Endodermal cell (in vitro differentiated cells): ENCODE data around the gene MPPE1. TPM values are rescaled to one million over a fixed set of nuclear protein-coding genes. Genes with fewer than 3 reads are reported as not detected.
A peak's percentile ranks its signal among the peaks of the same experiment; 100 is the strongest.

Experiments
- DNase-seq: peaks from one replicate; pipeline ENCODE4 v3.0.0-alpha.2; 2017
- H3K27ac ChIP-seq: 2 replicates; pipeline ENCODE4 v1.5.1; 2013; ENCODE audit warnings: mild to moderate bottlenecking, low read depth, low read length, moderate library complexity
- H3K27me3 ChIP-seq: 2 replicates; pipeline ENCODE4 v1.6.1; 2013; ENCODE audit warnings: mild to moderate bottlenecking, low read length, moderate library complexity; ENCODE audit not compliant: insufficient read depth, control insufficient read depth, poor library complexity, severe bottlenecking
- H3K36me3 ChIP-seq: 2 replicates; pipeline ENCODE4 v1.7.0; 2013; ENCODE audit warnings: mild to moderate bottlenecking, low read length, moderate library complexity; ENCODE audit not compliant: control insufficient read depth, insufficient read depth
- H3K4me1 ChIP-seq: one replicate; pipeline ENCODE4 v1.7.0; 2013; ENCODE audit warnings: low read length; ENCODE audit not compliant: control insufficient read depth, insufficient read depth
- H3K4me3 ChIP-seq: 2 replicates; pipeline ENCODE4 v1.5.1; 2013; ENCODE audit warnings: mild to moderate bottlenecking, low read length, moderate library complexity
- H3K9ac ChIP-seq: 2 replicates; pipeline ENCODE4 v1.6.1; 2013; ENCODE audit warnings: mild to moderate bottlenecking, low read length, moderate library complexity; ENCODE audit not compliant: poor library complexity, severe bottlenecking; ENCODE audit errors: extremely low read depth
- H3K9me3 ChIP-seq: 2 replicates; pipeline ENCODE4 v1.6.1; 2013; ENCODE audit warnings: mild to moderate bottlenecking, low read length, moderate library complexity; ENCODE audit not compliant: control insufficient read depth
- H3K27ac Mint-ChIP-seq: 2 replicates; pipeline ENCODE4 v1.8.0; 2020; ENCODE audit warnings: mixed read lengths
- H3K27me3 Mint-ChIP-seq: 2 replicates; pipeline ENCODE4 v1.8.0; 2021; ENCODE audit warnings: mild to moderate bottlenecking, mixed read lengths; ENCODE audit not compliant: insufficient read depth
- H3K36me3 Mint-ChIP-seq: 2 replicates; pipeline ENCODE4 v1.8.0; 2020; ENCODE audit warnings: low read depth, mixed read lengths
- H3K4me1 Mint-ChIP-seq: 2 replicates; pipeline ENCODE4 v1.8.0; 2020; ENCODE audit warnings: mixed read lengths
- H3K4me3 Mint-ChIP-seq: 2 replicates; pipeline ENCODE4 v1.8.0; 2020; ENCODE audit warnings: mild to moderate bottlenecking, moderate library complexity, mixed read lengths
- H3K9me3 Mint-ChIP-seq: 2 replicates; pipeline ENCODE4 v1.8.0; 2020; ENCODE audit warnings: mild to moderate bottlenecking, mixed read lengths
- CTCF ChIP-seq: fragments of 200-600 bp; sonication (generic); conservative IDR thresholded peaks from 2 replicates; pipeline ENCODE4 v1.5.0; 2021; ENCODE audit warnings: antibody characterized with exemption, mild to moderate bottlenecking
- WGBS, 2 experiments: methylation state at CpG; one replicate each; pipeline versions ENCODE4 v1.1.5 to v1.1.7; 2013; ENCODE audit warnings: missing lambda C conversion rate in 2 of 2, mixed read lengths in 1 of 2; ENCODE audit not compliant: insufficient coverage in 1 of 2, insufficient read length in 1 of 2; 5-methylcytosine and 5-hydroxymethylcytosine counted together
- total RNA-seq, 2 donors: library from RNA; stranded (reverse); fragmentation: NEBNext Ultra II Directional in 1 of 2; extraction: Animal tissue kit (Norgen Biotek cat#: 25700) in 1 of 2; gene quantifications; 2 replicates in 1 of 2; 3 replicates in 1 of 2; pipeline ENCODE4 v1.2.1, GENCODE V29; 2021

The MPPE1 gene
- total RNA-seq, 2 donors from 2014 or later: 27.3 to 33.5 TPM

- Mint-ChIP-seq H3K36me3 (peaks cover 28% of the 10 kb centered on the region), H3K9me3 (no peaks in the 10 kb centered on the region), H3K27me3 (no peaks in the 10 kb centered on the region), H3K27ac (no peak overlapping the region), H3K4me3 (no peak overlapping the region), H3K4me1 (peaks cover 7% of the 10 kb centered on the region)
- no peaks in the 10 kb centered on the region for H3K4me1 ChIP-seq
- peak; percentile 30 for DNase-seq
- no peak overlapping the region for H3K27ac ChIP-seq
- no peak overlapping the region for H3K9ac ChIP-seq
- no peaks in the 10 kb centered on the region for H3K9me3 ChIP-seq
- H3K27me3 ChIP-seq: no peaks in the 10 kb centered on the region
- TF ChIP-seq CTCF: no peak
- peaks cover 13% of the 10 kb centered on the region for H3K36me3 ChIP-seq
- WGBS, 2 experiments: 96 to 98% methylated on average over 19 to 20 of the region's 20 CpGs
- H3K4me3 ChIP-seq: no peak overlapping the region
Observed at GRCh38 chr18:11861583-11862288, 46.4 kb downstream of the MPPE1 start.

- peaks cover 7% of the 10 kb centered on the region for H3K36me3 ChIP-seq
- no peak overlapping the region for H3K27ac ChIP-seq
- Mint-ChIP-seq H3K27ac (peak overlapping the region; percentile 74), H3K4me1 (peaks cover 12% of the 10 kb centered on the region), H3K27me3 (no peaks in the 10 kb centered on the region), H3K36me3 (peaks cover 20% of the 10 kb centered on the region), H3K9me3 (no peaks in the 10 kb centered on the region), H3K4me3 (no peak overlapping the region)
- no peak overlapping the region for H3K9ac ChIP-seq
- no peaks in the 10 kb centered on the region for H3K27me3 ChIP-seq
- H3K9me3 ChIP-seq: no peaks in the 10 kb centered on the region
- TF ChIP-seq CTCF: no peak
- WGBS, 2 experiments: 80 to 87% methylated on average over 6 to 16 of the region's 17 CpGs
- H3K4me1 ChIP-seq: no peaks in the 10 kb centered on the region
- no peak for DNase-seq
- H3K4me3 ChIP-seq: no peak overlapping the region
Observed at GRCh38 chr18:11860594-11861450, 47.3 kb downstream of the MPPE1 start.

- Histone ChIP-seq H3K9me3 (no peaks in the 10 kb centered on the region), H3K4me1 (no peaks in the 10 kb centered on the region), H3K36me3 (peaks cover under 1% of the 10 kb centered on the region), H3K4me3 (no peak overlapping the region), H3K27me3 (no peaks in the 10 kb centered on the region), H3K27ac (no peak overlapping the region), H3K9ac (no peak overlapping the region)
- Mint-ChIP-seq H3K9me3 (no peaks in the 10 kb centered on the region), H3K27me3 (no peaks in the 10 kb centered on the region), H3K4me1 (peaks cover 12% of the 10 kb centered on the region), H3K36me3 (peaks cover 13% of the 10 kb centered on the region), H3K27ac (peak overlapping the region; percentile 49), H3K4me3 (no peak overlapping the region)
- 82 to 94% methylated on average over 3 to 4 of the region's 4 CpGs for WGBS, 2 experiments
- TF ChIP-seq CTCF: peak; percentile 56
- DNase-seq: peak; percentile 50
Observed at GRCh38 chr18:11859903-11860407, 48.2 kb downstream of the MPPE1 start.
